ENCODE results near the gene RSU1.

The RSU1 gene

DNA sequence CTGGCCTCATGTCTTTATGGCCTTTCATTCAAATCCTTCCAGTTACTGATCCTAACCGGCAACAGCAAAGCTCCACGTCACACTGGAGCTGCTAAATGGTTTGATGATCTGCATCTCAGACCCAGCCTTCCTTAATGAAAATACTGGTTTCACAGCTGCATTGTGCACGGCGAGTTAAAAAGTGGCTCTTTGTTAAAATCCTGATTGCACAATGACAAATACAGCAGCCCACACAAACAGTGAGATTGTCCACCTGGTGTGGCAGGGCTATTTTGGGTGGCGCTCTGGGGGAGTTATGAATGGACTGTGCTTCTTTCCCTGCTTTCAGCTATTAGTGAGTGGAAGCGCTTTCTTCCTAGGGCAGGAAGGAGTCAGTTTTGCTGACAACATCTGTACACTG, 232.1 kb downstream of the RSU1 start:
- no peak for DNase-seq

DNA sequence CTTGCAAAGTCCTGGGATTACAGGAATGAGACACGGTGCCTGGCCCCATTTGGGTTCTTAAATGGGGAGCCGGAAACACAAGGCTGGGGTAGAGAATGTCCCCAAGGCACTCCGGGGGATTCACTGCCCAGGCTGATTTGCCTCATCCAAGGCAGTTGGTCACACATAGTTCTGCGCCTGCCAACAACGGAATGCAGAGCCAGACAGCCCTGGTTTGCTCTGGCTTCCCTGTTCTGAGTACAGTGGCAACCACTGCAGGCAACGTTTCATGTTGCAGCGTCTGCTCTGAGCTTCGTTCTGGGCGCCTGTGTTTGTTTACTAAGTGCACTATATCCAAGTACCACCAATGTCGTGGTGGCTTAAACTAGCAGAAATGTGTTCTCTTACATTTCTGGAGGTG, 233.8 kb downstream of the RSU1 start:
- DNase-seq, result no peak

DNA sequence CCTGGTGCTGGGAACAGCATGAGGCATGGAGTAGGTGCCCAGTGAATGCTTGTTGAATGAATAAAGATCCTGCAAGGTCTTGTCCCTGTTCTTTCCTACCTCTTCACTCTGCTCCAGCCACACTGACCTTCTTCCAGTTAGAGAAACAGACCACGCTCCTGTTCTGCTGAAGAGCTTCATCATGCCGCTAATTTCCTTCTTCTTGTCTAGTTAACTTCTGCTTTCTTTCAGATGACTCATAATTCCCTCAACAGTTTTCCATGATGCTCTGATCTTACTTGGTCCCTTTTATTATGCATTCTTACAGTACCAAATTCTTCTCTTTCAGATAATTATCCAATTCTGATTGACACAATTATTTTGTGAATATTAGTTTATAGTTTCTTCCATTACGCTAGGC, 236.0 kb downstream of the RSU1 start:
- DNase-seq, result no peak

DNA sequence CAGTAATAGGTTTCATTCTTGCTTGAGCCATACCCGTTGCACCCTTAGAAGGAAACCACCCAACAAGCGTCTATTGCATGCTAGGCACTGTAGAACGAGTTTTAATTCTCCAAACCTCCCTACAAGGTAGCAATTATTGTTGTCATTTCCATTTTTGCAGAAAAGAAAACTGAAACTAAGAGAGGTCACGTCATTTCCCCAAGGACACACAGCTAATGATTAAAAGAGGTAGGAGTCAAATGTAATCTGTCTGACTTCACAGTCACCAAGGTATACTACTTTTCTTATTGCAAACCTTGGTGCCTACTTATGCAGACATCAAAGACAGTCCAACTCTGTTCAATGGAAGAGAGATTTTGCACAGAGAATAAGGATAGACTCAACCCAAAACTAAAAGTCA, 246.5 kb downstream of the RSU1 start:
- no peak for DNase-seq

DNA sequence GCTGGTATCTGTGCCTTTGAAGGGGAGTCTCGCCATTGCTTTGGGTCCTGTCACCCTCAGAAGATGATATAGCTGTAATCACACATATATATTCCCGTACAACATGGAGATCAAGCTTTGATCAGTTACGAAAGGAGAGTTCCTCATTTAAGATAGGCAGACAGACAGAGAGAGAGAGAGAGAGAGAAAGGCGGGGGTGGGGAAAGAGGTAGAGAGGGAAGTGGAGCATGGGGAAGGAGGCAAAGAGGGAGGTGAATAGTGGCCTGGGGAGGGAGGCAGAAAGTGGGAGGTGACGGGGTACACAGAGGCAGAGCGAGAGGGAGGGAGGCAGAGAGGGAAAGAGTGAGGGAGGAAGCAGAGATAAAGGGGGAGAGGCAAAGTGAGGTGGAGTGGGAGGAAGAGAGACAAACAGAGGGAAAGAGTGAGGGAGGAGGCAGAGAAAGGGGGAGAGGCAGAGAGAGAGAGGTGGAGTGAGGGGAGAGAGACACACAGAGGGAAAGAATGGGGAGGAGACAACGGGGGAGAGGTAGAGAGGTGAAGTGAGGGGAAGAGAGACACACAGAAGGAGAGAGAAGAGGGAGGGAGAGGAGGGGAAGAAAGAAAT, 250.9 kb downstream of the RSU1 start:
- no peak for DNase-seq

DNA sequence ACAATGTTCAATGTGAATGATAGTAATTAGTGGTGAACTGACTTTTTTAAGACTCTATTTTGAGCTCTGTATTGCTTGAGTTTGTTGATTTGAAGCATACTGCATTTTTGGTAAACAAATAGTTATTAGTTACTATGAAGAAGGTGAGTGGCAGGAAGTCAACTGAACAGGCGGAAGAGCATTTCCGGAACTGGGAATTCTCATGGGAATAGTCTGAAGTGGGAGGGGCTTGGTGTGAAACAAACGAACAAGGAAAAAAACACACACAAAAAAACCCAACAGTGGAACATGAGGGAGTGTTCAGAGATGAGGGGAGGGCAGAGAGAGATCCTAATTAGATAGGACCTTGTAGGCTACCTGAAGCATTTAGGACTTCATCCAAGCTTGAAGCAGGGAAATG, 251.6 kb downstream of the RSU1 start:
- DNase-seq, result no peak

DNA sequence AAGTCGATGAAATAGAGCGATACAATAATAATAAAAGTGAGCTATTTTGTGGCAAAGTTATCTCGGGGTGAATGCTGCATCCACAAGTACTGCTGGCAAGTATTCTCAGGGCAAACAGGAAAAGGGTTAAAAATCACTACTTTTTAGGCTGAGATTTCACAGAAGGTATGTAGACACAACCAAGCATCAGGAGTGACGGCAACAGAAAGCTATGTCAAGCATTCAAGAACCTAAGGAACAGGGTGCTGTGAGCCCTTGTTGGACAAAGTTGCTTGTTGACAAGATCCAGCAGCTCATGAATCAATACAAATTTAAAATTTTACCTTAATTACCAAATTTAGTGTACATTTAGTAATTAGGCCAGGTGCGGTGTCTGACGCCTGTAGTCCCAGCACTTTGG, 254.3 kb downstream of the RSU1 start:
- no peak for DNase-seq

DNA sequence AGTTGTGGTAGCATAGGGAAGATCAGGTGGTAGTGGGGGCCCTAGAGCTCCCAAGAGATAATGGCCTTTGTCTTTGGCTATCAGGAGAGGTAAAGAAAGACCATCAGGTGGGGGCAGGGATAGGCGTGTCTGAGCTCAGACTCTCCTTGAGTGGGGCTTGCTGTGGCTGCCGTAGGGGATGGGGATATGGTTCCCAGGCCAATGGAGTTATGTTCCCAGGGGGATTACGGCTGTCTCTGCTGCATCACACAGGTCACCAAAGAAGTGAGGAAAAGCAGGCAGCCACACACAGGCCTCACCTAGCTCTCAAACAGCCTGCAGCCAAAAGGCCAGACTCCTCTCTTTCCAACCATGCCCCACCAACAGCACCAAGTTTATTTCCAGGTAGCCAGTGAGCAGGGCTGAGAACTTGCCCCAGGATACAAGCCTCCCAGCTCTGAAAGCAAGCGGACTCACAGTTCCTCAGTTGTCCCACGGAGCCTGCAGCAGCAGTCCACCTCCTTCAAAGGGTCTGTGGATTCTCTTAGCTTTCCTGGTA, 257.9 kb downstream of the RSU1 start:
- DNase-seq, result no peak

DNA sequence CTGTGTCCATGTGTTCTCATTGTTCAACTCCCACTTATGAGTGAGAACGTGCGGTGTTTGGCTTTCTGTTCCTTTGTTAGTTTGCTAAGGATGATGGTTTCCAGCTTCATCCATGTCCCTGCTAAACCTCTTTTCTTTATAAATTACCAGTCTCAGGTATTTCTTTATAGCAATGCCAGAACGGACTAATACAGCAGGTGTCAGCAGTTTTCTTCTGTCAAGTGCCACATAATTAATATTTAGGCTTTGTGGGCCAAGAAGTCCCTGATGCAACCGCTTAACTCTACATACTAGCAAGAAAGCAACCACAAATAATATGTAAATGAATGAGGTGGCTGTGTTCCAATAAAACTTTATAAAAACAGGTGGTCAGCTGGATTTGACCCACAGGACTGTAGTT, 269.3 kb downstream of the RSU1 start:
- no peak for DNase-seq

DNA sequence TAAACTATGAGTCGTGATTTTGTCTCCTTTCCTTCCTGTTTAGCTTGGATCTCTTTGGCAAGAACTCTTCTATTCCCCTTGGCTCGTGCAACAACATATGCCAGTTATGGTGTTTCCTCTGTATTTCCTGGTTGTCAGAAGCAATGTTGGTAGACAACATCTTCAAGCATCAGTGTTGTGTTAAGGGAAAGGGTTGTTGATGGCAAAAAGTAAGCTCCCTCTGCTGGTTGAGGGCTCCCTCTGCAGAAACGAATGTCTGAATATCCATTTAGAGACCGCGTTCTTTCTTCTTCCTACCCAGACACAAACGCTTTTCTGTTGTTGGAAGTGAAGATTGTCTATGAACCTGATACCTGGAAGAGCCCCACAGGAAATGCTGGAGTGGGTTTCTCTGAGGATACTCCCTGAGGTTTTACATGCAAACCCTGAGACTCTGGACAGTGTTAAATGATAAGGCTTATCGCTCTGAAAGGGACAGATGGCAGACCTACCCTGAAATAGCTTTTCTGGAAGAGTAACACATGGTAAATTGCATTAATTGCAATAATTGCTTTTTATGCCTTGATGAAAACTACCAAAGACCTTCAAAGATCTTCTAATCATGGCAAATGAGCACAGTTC, 272.0 kb downstream of the RSU1 start:
- no peak for DNase-seq

DNA sequence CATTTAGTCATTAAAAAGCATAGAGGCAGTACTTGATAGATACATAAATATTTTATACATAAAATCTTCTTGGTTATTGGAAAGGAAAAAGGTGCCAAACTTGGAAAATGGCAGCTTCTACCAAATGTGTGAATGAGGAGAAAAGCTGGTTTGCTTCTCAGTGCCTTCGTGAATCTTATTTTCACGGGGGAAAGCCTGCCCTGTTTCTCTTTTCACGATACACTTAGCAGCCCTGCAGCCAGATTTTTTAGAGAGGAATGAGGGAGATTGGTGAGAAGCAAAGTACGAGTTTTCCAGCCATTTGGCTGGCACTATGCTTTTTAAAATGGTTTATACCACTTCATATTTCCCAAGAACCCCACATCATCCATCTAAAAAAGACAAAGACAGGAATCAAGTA, 272.6 kb downstream of the RSU1 start:
- no peak for DNase-seq

DNA sequence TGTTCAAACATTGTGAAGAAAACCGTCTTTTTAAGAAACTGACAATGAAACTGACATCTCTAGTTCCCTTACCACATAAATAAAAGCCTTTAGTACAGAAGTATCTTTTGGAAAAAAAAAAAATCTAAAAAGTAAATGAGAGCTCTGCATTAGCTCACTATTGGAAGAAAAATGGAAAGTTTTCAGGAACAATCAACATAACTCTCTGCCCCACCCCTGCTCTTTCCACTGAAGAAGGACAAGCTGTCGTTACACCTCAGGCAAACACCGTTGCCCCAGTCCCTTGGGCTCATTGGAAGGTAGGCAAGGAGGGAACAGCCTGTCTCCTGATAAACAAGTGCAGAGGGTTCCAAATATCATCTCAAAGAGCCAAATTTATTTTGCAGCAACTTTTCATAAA, 273.1 kb downstream of the RSU1 start:
- no peak for DNase-seq

All from NCI-H187 treated with DMSO at 0.1 percent for 48 hours (cell line).